Stimulated activated CD8-positive, alpha-beta memory T cell treated with anti-CD3 and anti-CD28 coated beads, Interleukin-4, amount 100 ng/mL, for 24 hours (primary cell): ENCODE measurements around the gene EPHA4.

Experiments
- DNase-seq: peaks from one replicate; pipeline ENCODE4 v3.0.0-alpha.2; 2020; ENCODE audit warnings: low read depth

The EPHA4 gene

DNA sequence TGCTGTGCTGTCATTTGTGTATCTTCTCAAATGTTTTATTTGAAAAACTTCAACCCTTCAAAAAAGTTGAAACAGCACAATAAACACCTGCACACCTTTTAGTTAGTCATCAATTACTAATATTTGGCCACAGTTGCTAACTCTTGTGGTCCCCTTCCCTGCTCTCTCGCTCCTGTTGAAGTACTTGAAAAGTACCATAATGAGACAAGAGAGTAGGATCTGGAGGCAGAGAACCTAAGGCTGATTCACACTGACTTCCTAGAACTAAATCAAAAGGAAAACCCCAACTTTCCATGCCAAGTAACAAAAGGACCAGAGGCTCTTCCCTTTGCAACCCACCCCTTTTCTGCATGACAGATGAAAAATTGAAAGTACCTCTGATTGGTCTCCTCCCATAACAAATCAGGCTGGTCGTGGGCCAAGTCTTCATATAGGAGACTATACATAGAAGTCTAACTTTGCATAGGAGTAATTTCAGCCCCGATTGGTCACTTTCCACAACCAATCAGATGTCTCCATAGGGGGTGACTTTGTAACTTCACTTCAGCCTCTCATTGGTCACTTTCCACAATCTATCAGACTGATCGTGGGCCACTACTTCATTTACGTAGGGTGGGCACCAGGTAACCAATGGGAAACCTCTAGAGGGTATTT is 179.7 kb downstream of the EPHA4 start:
- DNase-seq, result no peak

DNA sequence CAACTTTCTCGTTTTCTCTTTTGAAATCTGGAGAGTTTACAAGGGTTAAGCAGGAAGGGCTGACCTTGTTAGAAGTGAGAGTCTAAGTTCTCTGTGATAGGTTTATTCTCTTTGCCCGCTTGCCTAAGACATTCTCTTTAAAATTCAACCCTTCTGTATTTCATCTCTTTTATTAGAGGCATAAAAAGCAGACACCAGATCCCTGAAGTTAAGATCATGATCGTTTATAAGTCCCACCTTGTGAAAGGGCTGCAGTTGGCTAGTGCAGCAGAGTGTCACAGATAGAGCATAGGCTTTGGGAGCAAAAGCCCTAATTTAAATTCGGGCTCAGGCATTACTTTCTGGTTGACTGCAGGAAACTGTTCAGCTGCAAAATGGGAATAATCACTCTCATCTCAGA is 181.2 kb downstream of the EPHA4 start:
- no peak for DNase-seq

DNA sequence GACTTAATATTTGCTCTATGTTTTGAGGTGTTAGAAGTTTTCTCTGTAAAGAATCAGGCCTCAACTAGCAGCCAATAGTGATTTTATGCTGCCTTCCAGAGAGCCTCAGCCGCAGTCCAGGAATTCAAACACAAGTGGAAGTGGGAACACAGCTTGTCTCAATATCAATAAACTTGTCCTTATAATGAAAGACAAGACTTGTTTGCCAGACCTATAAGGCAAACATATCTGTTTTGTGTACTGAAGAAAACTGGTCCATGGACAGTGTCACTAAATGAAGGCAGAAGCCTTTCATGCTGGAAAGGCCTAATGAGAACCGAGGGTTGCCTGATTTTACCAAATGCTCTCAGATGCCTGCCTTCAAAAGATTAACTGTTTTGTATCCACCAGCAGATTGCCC is 182.2 kb downstream of the EPHA4 start:
- DNase-seq, result no peak

DNA sequence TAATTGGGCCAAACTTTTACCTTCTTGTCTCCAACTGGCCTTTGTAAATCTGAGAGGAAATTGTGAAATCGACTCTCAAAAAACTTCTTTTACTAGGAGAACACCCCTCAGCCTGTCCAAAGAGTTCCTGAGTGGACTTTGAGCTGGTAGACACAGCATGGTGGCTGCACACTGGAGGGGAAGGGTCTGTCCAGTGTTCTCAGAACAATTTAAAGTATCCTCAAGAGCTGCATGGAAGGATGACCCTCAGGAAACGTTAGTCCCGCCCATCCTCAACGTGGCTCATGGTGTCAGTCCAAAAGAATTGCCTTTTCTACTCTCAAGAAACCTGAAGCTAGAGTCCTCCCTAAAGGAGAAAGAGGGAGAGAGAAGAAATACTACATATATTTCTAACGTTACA is 182.7 kb downstream of the EPHA4 start:
- DNase-seq, result no peak

DNA sequence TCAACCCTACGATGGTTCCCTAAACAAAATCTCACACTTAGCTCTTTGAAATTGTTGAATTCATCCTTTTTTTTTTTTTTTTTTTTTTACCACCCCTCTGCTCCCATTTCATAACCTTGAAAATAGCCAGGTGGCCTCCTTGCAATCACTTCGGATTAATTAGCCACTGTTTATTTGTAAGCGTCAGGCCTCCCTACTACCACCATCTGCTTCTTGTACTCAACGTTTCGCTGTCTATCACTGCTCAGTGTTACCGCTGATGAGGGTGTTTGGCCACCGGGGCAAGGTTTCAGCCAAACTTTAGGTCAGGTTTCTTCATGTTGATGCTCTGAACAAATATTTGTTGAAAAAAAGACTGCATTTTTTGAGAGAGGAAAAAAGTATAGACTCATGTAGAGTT is 183.2 kb downstream of the EPHA4 start:
- DNase-seq, result no peak

DNA sequence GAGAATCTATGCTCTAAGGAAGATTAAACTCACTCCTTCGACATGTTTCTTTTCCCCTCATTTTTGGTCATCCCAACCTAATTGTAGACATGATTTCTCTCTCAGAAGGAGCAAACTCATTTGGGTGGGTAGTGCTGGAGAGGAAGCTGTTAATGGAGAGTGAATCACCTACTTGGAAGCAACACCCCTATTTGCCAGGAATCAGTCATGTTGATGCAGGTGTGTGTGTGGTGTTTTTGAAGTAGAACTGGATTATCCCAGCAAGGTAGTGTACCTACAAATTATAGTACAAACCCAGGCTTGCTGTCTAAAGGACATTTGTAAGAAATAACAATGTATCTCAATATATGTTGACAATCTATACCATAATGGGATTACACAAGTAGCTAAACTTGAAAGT is 186.4 kb downstream of the EPHA4 start:
- DNase-seq, result no peak

DNA sequence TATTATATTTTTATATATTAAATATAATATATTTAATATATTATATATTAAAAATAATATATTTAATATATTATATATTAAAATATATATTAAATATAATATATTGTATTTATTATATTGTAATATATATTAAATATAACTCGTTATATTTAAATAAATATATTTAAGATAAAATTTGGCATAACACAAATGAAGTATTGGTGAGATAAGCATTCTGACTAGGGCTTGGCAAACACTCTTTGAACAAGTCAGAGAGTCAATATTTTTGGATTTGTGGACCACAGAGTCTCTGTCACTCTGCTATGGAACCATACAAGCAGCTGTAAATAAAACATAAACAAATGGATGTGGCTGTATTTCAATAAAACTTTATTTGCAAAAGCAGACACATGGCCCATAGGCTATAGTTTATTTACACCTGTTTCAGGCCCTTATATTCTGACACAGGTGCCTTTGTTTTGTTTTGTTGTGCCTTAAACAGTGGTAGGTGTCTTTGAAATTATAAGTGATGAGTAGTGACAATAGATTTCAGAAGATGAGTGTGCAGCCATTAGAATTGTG is 190.1 kb downstream of the EPHA4 start:
- DNase-seq, result no peak

DNA sequence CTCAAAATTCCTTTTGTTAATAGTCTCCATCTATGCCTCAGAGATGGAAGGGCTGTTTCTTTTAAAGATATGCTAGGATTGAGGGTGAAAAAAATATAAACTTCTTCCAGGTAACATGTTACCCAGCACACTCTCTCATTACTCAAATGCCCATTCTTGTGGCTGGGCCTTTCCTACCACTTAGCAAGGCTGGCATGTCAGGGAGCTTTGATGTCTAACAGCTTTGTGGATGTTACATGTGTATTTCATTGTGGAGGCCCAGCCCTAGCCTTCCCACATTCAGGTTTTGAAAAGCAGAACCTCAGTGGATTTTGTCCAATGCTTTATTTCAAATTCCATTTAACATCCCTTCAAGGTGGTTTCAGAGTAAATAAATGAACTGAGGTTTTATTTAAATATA is 191.4 kb downstream of the EPHA4 start:
- DNase-seq, result no peak

DNA sequence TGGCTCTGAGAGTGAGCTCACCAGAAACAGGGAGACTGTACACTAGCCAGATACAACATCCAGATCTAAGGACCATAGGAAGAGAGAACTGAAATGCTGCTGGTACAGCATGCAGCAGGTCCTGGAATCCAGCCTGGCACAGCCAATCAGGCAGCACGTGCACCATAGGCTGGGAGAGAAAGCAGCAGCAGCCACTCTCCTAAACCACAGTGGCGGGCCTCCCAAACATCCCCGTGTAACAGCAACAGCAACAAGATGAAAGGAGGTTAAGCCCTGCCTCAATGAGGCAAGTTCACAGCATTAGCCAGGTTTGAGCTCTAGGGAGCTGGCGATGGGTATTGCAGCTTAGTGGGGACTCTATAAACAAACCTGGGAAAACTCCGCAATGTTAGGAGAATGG is 192.0 kb downstream of the EPHA4 start:
- no peak for DNase-seq

DNA sequence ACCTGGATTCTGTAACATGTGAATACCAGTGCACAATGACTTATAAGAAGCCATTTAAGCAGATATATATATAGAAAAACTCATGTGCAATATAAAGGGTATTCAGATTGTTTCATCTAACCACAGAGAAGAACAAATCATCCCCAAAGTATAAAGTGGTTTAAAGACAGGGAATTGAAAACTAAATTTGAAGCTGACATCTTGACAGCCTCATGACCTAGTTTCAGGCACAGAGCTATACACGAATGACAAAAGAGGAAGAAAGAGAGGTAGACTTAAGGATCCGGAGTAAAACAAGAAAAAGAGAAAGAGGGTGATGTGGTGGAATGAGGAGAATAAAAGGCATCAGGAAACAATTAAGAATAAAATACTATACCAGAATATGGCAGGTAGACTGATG is 194.5 kb downstream of the EPHA4 start:
- DNase-seq, result no peak

DNA sequence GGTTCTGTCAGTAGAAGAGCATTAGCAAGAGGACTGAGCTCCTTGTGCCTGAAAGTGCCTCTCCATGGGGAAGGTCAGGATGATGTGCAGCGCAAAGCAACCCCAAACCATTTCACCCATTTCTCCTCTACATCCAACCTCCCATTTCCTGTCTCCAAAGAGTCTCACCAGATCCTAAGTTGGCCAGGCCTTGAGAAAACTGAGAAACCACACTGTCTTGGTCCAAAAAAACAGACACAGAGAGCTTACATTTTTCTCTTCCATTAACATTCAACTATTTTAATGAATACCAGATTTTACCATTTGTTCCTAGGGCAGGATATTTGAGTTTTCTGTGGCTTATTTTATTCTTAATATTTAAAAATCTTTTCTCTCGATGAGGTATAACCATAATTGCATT is 195.0 kb downstream of the EPHA4 start:
- no peak for DNase-seq

DNA sequence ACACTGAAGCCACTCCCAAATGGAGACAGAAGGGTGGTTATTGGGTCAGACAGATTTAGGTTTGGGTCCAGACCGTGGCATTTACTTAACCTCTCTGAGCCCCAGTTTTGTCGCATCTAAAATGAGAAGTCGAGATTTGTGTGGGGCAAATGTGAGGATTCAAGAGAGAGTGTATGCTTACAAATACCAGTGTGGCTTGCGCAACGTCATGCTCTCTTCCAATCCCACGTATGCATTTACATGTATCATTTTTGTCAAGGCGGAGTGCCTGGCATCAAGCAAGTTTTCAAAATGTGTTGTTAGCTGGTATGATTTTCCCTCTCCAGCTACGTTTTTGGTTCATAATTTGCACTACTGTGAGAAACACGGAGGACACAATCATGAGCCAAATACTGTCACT is 197.9 kb downstream of the EPHA4 start:
- no peak for DNase-seq

DNA sequence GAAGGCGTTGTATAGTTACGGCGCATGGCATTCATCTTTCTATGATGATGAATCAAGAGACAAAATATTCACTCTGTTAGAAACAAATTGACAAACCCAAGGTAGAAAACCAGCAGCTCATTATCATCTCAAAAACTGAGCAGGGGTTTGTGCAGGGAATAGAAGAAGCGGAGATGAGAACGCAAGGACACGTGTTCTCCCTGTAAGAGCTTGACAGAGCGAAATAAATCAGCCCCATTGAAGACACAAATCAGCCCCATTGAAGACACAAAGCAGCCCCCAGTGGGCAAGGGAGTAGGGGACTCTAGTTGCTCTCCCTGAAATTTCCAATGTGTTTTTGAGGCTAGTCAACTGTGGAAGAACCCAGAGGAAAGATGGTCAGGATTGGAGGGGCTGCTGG is 199.2 kb downstream of the EPHA4 start:
- no peak for DNase-seq

DNA sequence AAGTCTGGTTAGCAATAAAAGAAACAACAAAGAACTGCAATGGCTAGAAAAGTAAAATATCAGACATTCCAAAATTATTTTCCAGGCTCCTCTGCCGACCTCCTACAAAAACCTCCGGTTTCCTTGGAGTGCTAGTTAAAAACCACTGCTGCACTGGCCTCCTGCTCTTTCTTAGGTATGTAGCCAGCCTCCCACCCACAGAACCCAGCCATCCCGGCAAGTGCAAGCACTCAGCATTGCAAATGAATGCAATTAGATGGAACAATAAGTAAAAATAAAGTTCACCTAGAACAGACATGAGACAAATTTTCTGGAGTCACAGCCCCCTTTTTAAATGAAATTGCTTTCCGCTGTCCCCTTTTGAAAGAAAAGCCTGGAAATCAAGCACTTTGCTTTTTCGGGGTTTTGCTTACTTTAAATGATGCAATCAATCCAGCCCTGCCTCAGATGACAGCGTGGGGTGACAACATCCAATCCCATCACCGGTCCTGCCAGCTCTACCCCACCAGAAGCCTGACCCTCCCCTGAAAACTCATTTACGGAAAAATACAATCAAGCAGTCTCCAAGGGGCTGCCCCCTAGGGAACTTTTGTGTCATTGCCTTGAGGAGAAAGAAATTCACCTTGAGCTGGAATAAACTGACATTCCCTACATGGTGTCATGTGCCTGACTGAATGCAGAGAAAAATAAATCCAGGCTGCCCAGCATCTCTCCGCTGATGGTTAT is 199.8 kb downstream of the EPHA4 start:
- no peak for DNase-seq

DNA sequence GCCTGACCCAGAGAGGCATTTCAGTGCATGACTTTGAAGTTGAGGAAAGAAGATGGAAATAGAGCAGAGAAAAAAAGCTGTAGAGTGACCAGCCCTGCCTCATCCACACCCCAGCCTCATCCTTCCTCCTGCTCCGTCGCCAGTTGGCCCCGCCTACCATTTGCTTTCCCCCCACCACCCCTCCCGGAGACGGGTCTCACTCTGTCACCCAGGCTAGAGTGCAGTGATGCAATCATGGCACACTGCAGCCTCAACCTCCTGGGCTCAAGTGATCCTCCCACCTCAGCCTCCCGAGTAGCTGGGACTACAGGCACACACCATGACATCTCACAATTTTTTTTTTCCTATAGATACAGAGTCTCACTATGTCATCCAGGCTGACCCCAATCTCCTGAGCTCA is 200.8 kb downstream of the EPHA4 start:
- DNase-seq, result no peak

DNA sequence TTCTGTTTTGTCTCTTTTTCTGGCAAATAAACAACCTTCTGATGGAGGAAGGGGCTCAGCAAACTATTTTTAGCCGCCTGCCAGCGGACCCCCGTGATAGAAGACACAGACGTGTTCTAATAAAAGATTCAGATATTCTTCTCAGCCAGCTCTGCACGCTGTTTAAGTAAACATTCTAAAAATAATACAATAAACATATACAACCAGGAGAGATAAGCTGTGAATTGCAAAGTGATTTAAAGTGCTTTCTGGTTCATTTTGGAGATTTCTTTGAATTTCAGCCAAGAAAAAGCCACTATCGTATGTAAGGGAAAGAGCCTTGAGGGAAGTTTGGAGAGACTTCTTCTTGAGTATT is 201.3 kb downstream of the EPHA4 start:
- no peak for DNase-seq

DNA sequence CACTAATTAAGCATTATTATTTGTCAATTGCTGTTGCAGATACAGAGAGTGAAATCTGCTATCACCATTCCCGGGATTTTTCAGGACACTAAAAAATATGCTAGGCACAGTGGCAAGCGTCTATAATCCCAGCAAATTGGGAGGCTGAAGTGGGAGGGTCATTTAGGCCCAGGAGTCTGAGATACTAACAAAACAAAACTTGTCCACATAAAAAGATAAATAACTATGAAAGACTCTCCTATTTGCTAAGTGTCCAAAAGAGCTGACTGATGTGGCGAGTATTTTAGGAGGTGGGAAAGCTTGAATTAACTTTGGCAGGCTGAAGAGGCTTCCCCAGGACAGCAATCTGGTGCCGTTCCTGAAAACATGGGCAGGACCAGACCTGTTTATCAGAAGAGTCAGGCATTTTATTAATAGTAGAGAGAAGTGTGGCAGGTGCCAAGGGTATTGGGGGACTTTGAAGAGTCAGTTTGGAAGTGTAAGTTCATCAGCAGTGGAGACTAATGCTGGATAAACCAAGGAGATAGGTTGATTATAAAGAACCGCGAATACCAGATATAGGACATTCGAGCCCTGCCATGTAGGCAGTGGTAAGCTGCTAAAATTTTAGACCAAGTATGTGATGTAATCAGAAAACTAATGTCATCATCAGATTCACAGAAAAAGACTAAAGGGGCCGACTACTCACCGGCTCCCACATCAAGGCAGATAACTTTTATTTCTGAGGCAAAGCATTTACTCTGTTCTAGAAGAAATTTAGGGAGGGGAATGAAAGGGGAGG is 201.8 kb downstream of the EPHA4 start:
- DNase-seq, result no peak
